Muscle of leg (tissue), 11 donors: Measurements from ENCODE around the gene EFCAB14. TPM values are rescaled to one million over a fixed set of nuclear protein-coding genes. Genes with fewer than 3 reads are reported as not detected.

Experiments
- DNase-seq: peaks from one replicate; pipeline ENCODE4 v3.0.0; 2013
- H3K27ac ChIP-seq: one replicate; pipeline ENCODE4 v1.5.1; 2013; ENCODE audit warnings: mild to moderate bottlenecking, low read length, control low read depth
- H3K27me3 ChIP-seq: one replicate; pipeline ENCODE4 v1.6.1; 2013; ENCODE audit warnings: low read length; ENCODE audit not compliant: control insufficient read depth, insufficient read depth
- H3K36me3 ChIP-seq: one replicate; pipeline ENCODE4 v1.6.1; 2013; ENCODE audit warnings: low read length; ENCODE audit not compliant: control insufficient read depth, insufficient read depth
- H3K4me1 ChIP-seq: one replicate; pipeline ENCODE4 v1.6.1; 2013; ENCODE audit warnings: low read length; ENCODE audit not compliant: control insufficient read depth, insufficient read depth
- H3K4me3 ChIP-seq: one replicate; pipeline ENCODE4 v1.5.1; 2013; ENCODE audit warnings: low read length, control low read depth
- H3K9me3 ChIP-seq: replicated peaks from 2 replicates; pipeline ENCODE4 v1.6.1; 2013; ENCODE audit warnings: low read depth, low read length; ENCODE audit not compliant: control insufficient read depth
- WGBS: methylation state at CpG from one replicate; pipeline ENCODE4 v1.1.5; 2013; ENCODE audit warnings: missing lambda C conversion rate; ENCODE audit not compliant: insufficient coverage; 5-methylcytosine and 5-hydroxymethylcytosine counted together
- polyA plus RNA-seq, 8 donors: library from polyadenylated mRNA; unstranded; fragments of 120-200 nt; gene quantifications; one replicate each; pipeline versions ENCODE4 v1.2.1 to v1.2.3, GENCODE V29; 2013; ENCODE audit warnings: inconsistent platforms in 1 of 8, low replicate concordance in 1 of 8; ENCODE audit not compliant: insufficient read length in 8 of 8, insufficient read depth in 1 of 8
- total RNA-seq: library from RNA; stranded (reverse); fragments of 120-200 nt; gene quantifications from one replicate; pipeline ENCODE4 v1.2.4, GENCODE V29; 2013

Gene EFCAB14
- total and polyA plus RNA-seq, 9 donors = 66.6 to 100 (median 89.8) TPM

DNA sequence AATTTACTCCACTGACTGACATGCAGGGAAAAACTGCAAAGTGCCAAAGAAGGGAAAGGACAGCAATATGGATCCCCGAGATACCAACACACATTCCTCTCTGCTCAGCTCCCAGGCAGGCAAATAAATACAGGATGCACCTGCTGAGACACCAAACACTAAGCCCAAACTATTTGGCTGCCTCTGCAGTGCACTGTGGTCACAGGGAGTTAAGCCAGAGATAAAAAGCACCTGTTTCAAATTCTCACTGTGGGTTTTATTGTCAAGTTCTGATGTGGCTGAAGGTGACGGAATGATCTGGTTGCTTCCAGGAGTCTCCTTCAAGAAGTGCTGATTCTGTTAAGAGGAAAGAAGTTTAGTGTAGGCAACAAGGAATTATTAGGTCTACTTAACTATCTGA is 29.6 kb downstream of the EFCAB14 start:
- no peaks in the 10 kb centered on the region for H3K9me3 ChIP-seq
- H3K36me3 ChIP-seq = peaks cover 38% of the 10 kb centered on the region
- peak overlapping the region; percentile 80 for H3K27ac ChIP-seq
- no peak overlapping the region for H3K4me3 ChIP-seq
- no peaks in the 10 kb centered on the region for H3K27me3 ChIP-seq
- peaks cover 19% of the 10 kb centered on the region for H3K4me1 ChIP-seq
- WGBS = no CpG with 5 or more reads among the region's 2 CpGs
- peak; percentile 65 for DNase-seq

DNA sequence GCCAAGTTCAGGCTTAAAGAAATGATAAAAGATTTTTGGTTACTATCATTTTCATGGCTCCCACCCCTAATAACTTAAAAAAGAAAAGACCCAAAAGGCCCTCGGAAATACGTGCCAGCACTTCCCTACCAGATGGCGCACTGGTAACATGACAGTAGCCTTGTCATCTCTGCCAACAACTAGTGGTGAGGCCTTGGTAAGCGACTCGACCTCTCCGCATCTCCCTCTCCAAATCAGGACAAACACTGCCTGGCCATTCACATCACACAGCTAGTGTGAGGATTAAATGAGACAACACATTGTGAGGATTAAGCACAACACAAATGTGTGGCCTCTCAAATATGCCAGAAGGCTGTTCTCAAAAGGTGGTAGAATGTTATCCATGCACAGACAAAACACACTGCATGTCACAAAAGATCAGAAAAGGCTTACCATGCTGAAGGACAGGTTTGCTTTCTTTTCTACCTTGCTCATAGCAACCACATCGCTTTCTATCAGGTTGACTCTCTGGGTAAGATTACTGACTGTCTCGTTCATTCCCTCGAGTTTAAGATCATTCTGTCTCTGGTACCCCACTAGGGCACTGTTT is 30.9 kb downstream of the EFCAB14 start:
- Histone ChIP-seq H3K36me3 (peaks cover 48% of the 10 kb centered on the region), H3K27me3 (no peaks in the 10 kb centered on the region), H3K27ac (peak overlapping the region; percentile 37), H3K9me3 (no peaks in the 10 kb centered on the region), H3K4me1 (peaks cover 19% of the 10 kb centered on the region), H3K4me3 (no peak overlapping the region)
- WGBS = 86% methylated on average over 1 of the region's 9 CpGs
- no peak for DNase-seq

GRCh38 chr1:46687093-46687659 is 31.7 kb downstream of the EFCAB14 start:
- Histone ChIP-seq H3K9me3 (no peaks in the 10 kb centered on the region), H3K27ac (peak overlapping the region; percentile 37), H3K36me3 (peaks cover 53% of the 10 kb centered on the region), H3K4me1 (peaks cover 19% of the 10 kb centered on the region), H3K4me3 (no peak overlapping the region), H3K27me3 (no peaks in the 10 kb centered on the region)
- DNase-seq = peak; percentile 55
- no CpG with 5 or more reads among the region's 2 CpGs for WGBS

- WGBS = 60% methylated on average over 1 of the region's 1 CpG
- Histone ChIP-seq H3K27ac (no peak overlapping the region), H3K9me3 (no peaks in the 10 kb centered on the region), H3K4me1 (peaks cover 17% of the 10 kb centered on the region), H3K27me3 (no peaks in the 10 kb centered on the region), H3K4me3 (no peak overlapping the region), H3K36me3 (peaks cover 59% of the 10 kb centered on the region)
- DNase-seq = no peak
These were observed 32.7 kb downstream of the EFCAB14 start for GRCh38 chr1:46686255-46686654.

DNA sequence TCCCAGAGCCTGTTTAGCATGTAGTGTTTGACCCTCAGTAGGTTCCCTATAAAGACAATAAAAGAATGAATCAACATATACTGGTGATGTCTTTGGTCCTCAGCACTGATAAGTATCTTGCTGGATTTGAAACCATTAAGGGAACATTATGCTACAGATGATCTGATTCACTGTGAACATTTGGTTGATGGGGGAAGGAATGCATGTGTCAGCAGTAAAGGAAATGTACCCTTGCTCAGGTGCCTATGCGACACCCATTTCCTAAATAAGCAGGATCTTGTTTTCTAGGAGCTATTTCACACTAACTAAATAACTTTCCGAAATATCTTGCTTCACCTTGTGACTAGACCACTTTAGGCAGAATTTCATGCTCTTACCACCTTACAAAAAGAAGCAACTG is 34.2 kb downstream of the EFCAB14 start:
- DNase-seq = no peak
- Histone ChIP-seq H3K27ac (no peak overlapping the region), H3K36me3 (peaks cover 52% of the 10 kb centered on the region), H3K27me3 (no peaks in the 10 kb centered on the region), H3K4me3 (no peak overlapping the region), H3K9me3 (no peaks in the 10 kb centered on the region), H3K4me1 (peaks cover 7% of the 10 kb centered on the region)
- WGBS = no CpG with 5 or more reads among the region's 2 CpGs

GRCh38 chr1:46682064-46682463 is 36.9 kb downstream of the EFCAB14 start:
- no peak for DNase-seq
- no CpG with 5 or more reads among the region's 1 CpG for WGBS
- Histone ChIP-seq H3K4me3 (no peak overlapping the region), H3K27ac (no peak overlapping the region), H3K27me3 (no peaks in the 10 kb centered on the region), H3K36me3 (peaks cover 48% of the 10 kb centered on the region), H3K4me1 (no peaks in the 10 kb centered on the region), H3K9me3 (no peaks in the 10 kb centered on the region)

DNA sequence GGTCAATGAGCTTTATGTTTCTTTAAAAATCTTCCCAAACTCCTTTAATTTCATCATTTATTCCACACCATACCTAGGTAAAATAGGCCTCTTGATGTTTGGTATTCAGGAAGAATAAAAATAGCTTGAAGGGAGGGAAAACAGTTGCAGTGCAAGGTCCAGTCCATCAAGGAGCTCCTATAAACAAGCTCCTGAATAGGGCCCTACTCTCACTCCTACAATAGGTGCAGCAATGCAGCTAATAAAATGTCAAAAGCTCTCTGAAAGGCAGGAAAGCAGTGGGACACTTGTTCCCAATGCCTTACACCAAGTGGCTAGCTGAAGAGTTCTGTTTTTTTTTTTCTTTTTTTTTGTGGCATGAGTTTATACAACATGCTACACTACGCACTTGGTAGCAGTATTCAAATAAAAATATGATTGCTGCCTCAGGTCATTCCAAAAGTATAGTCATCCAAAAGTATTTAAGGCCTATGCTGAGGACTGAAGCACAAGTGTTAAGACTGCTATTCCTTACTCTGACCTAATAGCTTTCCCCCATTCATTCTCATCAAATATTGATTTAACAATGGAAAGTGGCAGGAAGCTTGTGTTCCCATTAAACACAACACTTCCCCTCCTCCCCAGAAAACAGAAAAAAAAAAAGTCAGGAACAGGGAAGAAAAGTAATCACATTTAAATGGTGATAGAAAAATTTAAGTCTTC is 37.4 kb downstream of the EFCAB14 start:
- Histone ChIP-seq H3K36me3 (peaks cover 48% of the 10 kb centered on the region), H3K27ac (no peak overlapping the region), H3K4me3 (no peak overlapping the region), H3K4me1 (no peaks in the 10 kb centered on the region), H3K27me3 (no peaks in the 10 kb centered on the region), H3K9me3 (no peaks in the 10 kb centered on the region)
- no CpG with 5 or more reads among the region's 1 CpG for WGBS
- no peak for DNase-seq

GRCh38 chr1:46679789-46680573 is 38.9 kb downstream of the EFCAB14 start:
- no CpG with 5 or more reads among the region's 6 CpGs for WGBS
- Histone ChIP-seq H3K27me3 (no peaks in the 10 kb centered on the region), H3K4me1 (no peaks in the 10 kb centered on the region), H3K9me3 (no peaks in the 10 kb centered on the region), H3K27ac (no peak overlapping the region), H3K4me3 (no peak overlapping the region), H3K36me3 (peaks cover 54% of the 10 kb centered on the region)
- no peak for DNase-seq

DNA sequence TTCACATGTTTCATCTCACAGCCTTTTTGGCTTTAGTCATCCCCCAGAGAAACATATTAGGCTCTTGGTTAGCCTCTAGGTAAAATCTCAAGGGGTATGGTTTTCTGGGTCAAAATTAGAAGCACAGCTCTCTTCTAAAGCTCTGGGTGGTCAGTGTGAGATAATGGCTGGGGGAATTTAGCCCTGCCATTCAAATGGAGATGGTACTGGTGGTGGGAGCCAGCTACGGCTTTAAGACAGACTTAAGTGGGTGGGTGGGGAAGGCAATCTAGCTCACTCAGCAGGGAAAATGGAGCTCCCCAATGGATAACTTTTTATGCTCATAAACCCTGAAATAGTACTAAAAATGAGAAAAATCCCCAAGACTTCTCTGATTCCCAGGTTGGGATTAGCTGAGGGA is 41.6 kb downstream of the EFCAB14 start:
- Histone ChIP-seq H3K27ac (no peak overlapping the region), H3K4me3 (no peak overlapping the region), H3K4me1 (no peaks in the 10 kb centered on the region), H3K27me3 (no peaks in the 10 kb centered on the region), H3K36me3 (peaks cover 43% of the 10 kb centered on the region), H3K9me3 (no peaks in the 10 kb centered on the region)
- no peak for DNase-seq
- WGBS = no CpG with 5 or more reads among the region's 1 CpG

DNA sequence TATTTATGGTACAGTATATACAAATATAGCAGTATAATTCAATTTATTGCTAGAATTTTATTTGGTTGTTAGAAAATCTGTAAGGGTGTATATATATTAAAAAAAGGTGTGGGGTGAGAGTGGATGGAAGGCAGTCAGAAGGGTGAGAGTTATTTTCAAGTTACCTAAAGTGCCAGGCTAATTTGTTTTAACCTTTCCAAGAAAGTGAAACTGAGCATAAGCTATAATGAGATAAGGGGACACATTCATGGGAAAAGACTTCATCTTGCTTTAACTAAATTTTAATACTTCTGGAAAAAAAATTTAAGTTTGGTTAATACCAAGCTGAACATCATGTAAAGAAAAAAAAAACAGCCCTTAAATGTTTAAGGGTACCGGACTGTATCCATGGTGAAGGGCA is 42.4 kb downstream of the EFCAB14 start:
- WGBS = no CpG with 5 or more reads among the region's 1 CpG
- H3K4me3 ChIP-seq = no peak overlapping the region
- H3K4me1 ChIP-seq = no peaks in the 10 kb centered on the region
- no peak overlapping the region for H3K27ac ChIP-seq
- DNase-seq = no peak
- H3K27me3 ChIP-seq = no peaks in the 10 kb centered on the region
- H3K36me3 ChIP-seq = peaks cover 38% of the 10 kb centered on the region
- no peaks in the 10 kb centered on the region for H3K9me3 ChIP-seq
